OCI-LY7 (cell line): ENCODE data around the gene TEX9. TPM values are rescaled to one million over a fixed set of nuclear protein-coding genes. Genes with fewer than 3 reads are reported as not detected.

ENCODE experiments used
- BruUV-seq: library from RNA; stranded (reverse); fragments of 400-500 nt; replicated peaks from 2 replicates; lab custom pipeline; 2021; lab: Mats Ljungman, UMichigan
- CTCF ChIA-PET: fragments of 300-600 bp; sonication (Branson Sonifier 250); formaldehyde crosslinking; loops from one replicate; lab custom pipeline; 2022; ENCODE audit warnings: antibody characterized with exemption; ENCODE audit not compliant: unreplicated experiment; lab: Charles Lee
- POLR2A ChIA-PET: fragments of 300-600 bp; sonication (Branson Sonifier 250); formaldehyde crosslinking; loops from one replicate; lab custom pipeline; 2022; ENCODE audit warnings: antibody characterized with exemption; lab: Charles Lee
- DNase-seq: peaks from one replicate; pipeline ENCODE4 v3.0.0-alpha.2; 2015; ENCODE audit warnings: low spot score
- H2AFZ ChIP-seq: fragments of 200-600 bp; sonication (generic), shearing (Covaris generic); 2 replicates; pipeline ENCODE4 v1.6.1; 2014; ENCODE audit warnings: mild to moderate bottlenecking, antibody characterized with exemption, low read length, moderate library complexity
- H3K27ac ChIP-seq: fragments of 200-600 bp; sonication (generic); 2 replicates; pipeline ENCODE4 v1.5.1; 2014; ENCODE audit warnings: mixed run types, low read depth, mild to moderate bottlenecking, moderate library complexity, low read length, inconsistent platforms; ENCODE audit not compliant: poor library complexity, severe bottlenecking
- H3K36me3 ChIP-seq: fragments of 200-600 bp; sonication (generic); 2 replicates; pipeline ENCODE4 v1.6.1; 2014; ENCODE audit warnings: mild to moderate bottlenecking, antibody characterized with exemption, low read length, moderate library complexity, mixed read lengths; ENCODE audit not compliant: insufficient read depth
- H3K4me1 ChIP-seq: fragments of 200-600 bp; sonication (generic); 2 replicates; pipeline ENCODE4 v1.5.1; 2014; ENCODE audit warnings: mild to moderate bottlenecking, low read length; ENCODE audit not compliant: insufficient read depth, poor library complexity, severe bottlenecking
- H3K4me2 ChIP-seq: fragments of 200-600 bp; sonication (generic); 2 replicates; pipeline ENCODE4 v1.6.1; 2014; ENCODE audit warnings: mild to moderate bottlenecking, low read length
- H3K4me3 ChIP-seq: fragments of 200-600 bp; sonication (generic); 2 replicates; pipeline ENCODE4 v1.5.1; 2014; ENCODE audit warnings: mild to moderate bottlenecking, low read depth, low read length; ENCODE audit not compliant: poor library complexity, severe bottlenecking
- H3K79me2 ChIP-seq: fragments of 200-600 bp; sonication (generic); 2 replicates; pipeline ENCODE4 v1.6.1; 2016; ENCODE audit warnings: low read depth, mild to moderate bottlenecking, low read length, moderate library complexity, mixed read lengths; ENCODE audit not compliant: insufficient read depth
- H3K9me2 ChIP-seq: fragments of 200-600 bp; sonication (generic); 2 replicates; pipeline ENCODE4 v1.6.1; 2016; ENCODE audit warnings: mild to moderate bottlenecking, low read length, mixed read lengths; ENCODE audit not compliant: insufficient read depth
- H3K9me3 ChIP-seq: fragments of 200-600 bp; sonication (generic); 2 replicates; pipeline ENCODE4 v1.6.1; 2014; ENCODE audit warnings: mild to moderate bottlenecking, mixed run types, low read length, mixed read lengths
- H4K20me1 ChIP-seq: fragments of 200-600 bp; sonication (generic); 2 replicates; pipeline ENCODE4 v1.6.1; 2014; ENCODE audit warnings: mild to moderate bottlenecking, antibody characterized with exemption, low read length, moderate library complexity, mixed read lengths; ENCODE audit not compliant: insufficient read depth
- EZH2phosphoT487 ChIP-seq: fragments of 200-600 bp; sonication (generic); IDR thresholded peaks from 2 replicates; pipeline ENCODE4 v1.6.1; 2018; ENCODE audit warnings: low read depth, borderline replicate concordance, mild to moderate bottlenecking, mixed run types, antibody characterized with exemption, low read length, moderate library complexity, mixed read lengths
- intact Hi-C: fragments of 100-400 bp; cut with micrococcal nuclease; formaldehyde crosslinking; loops from one replicate; pipeline ENCODE4 v1.10.0; 2022; ENCODE audit not compliant: unreplicated experiment
- total RNA-seq, 2 experiments: library from RNA; depleted of rRNA in 1 of 2; stranded (reverse); fragments of >200 nt in 1 of 2; shearing (Covaris generic) in 1 of 2; gene quantifications; 2 replicates each; pipeline ENCODE4 v1.2.3, GENCODE V29; 2014 to 2022
- TF ChIP-seq, protein P1 (sequence below): fragments of 200-600 bp; sonication (generic); conservative IDR thresholded peaks from 2 replicates; pipeline ENCODE4 v1.5.1; 2014; ENCODE audit warnings: mild to moderate bottlenecking, antibody characterized with exemption, low read length, moderate library complexity, mixed read lengths

The TEX9 gene
- total RNA-seq, 2 experiments from 2014 or later, result 20.0 to 44.6 TPM

DNA sequence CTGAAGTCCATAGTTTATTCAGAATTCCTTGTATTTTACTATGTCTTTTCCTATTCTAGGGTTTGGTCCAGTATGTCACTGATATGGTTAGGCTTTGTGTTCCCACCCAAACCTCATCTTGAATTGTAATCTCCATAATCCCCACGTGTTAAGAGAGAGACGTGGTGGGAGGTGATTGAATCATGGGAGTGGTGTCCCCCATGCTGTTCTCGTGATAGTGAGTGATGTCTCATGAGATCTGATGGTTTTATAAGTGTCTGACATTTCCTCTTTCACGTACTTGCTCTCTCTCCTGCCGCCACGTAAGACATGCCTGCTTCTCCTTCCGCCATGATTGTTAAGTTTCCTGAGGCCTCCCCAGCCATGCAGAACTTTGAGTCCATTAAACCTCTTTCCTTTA lies 6.6 kb upstream of the TEX9 start:
- CTCF ChIA-PET, result no interaction called here
- H3K4me3 ChIP-seq, result no peak overlapping the region
- intact Hi-C loops, result no loop called here
- H3K4me2 ChIP-seq, result no peak overlapping the region
- DNase-seq, result no peak
- BruUV-seq, result no TSS peak
- H3K9me2 ChIP-seq, result no peaks in the 10 kb centered on the region
- TF ChIP-seq, protein P1, sequence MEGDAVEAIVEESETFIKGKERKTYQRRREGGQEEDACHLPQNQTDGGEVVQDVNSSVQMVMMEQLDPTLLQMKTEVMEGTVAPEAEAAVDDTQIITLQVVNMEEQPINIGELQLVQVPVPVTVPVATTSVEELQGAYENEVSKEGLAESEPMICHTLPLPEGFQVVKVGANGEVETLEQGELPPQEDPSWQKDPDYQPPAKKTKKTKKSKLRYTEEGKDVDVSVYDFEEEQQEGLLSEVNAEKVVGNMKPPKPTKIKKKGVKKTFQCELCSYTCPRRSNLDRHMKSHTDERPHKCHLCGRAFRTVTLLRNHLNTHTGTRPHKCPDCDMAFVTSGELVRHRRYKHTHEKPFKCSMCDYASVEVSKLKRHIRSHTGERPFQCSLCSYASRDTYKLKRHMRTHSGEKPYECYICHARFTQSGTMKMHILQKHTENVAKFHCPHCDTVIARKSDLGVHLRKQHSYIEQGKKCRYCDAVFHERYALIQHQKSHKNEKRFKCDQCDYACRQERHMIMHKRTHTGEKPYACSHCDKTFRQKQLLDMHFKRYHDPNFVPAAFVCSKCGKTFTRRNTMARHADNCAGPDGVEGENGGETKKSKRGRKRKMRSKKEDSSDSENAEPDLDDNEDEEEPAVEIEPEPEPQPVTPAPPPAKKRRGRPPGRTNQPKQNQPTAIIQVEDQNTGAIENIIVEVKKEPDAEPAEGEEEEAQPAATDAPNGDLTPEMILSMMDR, result no peak
- TF ChIP-seq EZH2phosphoT487, result no peak
- H3K9me3 ChIP-seq, result peaks cover 10% of the 10 kb centered on the region
- H4K20me1 ChIP-seq, result no peaks in the 10 kb centered on the region
- H3K79me2 ChIP-seq, result no peaks in the 10 kb centered on the region
- H3K27ac ChIP-seq, result no peak overlapping the region
- H3K36me3 ChIP-seq, result no peaks in the 10 kb centered on the region; the same call in 1 of the 2 replicates
- no peak overlapping the region for H2AFZ ChIP-seq
- H3K4me1 ChIP-seq, result no peaks in the 10 kb centered on the region
- POLR2A ChIA-PET, result no interaction called here

DNA sequence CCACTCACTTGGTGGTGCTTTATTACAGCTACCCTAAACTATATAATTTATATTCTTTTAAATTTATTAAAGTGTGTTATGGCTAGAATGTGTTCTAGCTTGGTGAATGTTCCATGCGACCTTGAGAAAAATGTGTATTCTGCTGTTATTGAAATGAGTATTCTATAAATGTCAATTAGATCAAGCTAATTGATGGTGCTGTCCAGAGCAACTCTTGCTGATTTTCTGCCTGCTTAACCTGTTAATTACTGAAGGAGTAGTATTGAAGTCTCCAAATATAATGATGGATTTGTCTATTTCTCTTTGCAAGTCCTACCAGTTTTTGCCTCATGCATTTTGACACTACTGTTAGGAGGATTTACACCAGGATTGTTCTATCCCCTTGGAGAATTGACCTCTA lies 3.2 kb upstream of the TEX9 start:
- ChIA-PET POLR2A (interaction anchor here (0.7 to 1.0 kb wide), 2 partner anchors 11 to 107 kb away, joined by 3 read pairs; no protein-coding TSS in a partner anchor), CTCF (no interaction called here)
- intact Hi-C loops, result loop anchor here (10.0 kb wide), 1 partner anchor 243 kb away; no protein-coding TSS in a partner anchor
- H3K79me2 ChIP-seq, result peaks cover 17% of the 10 kb centered on the region
- H4K20me1 ChIP-seq, result no peaks in the 10 kb centered on the region
- peaks cover 10% of the 10 kb centered on the region for H3K9me3 ChIP-seq
- H3K4me3 ChIP-seq, result no peak overlapping the region
- no peak for DNase-seq
- no peak for TF ChIP-seq EZH2phosphoT487
- TF ChIP-seq, protein P1, result no peak
- BruUV-seq, result no TSS peak
- H3K27ac ChIP-seq, result no peak overlapping the region
- H3K4me1 ChIP-seq, result peaks cover 6% of the 10 kb centered on the region
- no peaks in the 10 kb centered on the region for H3K9me2 ChIP-seq
- no peak overlapping the region for H2AFZ ChIP-seq
- no peaks in the 10 kb centered on the region; the same call in 1 of the 2 replicates for H3K36me3 ChIP-seq
- H3K4me2 ChIP-seq, result no peak overlapping the region

DNA sequence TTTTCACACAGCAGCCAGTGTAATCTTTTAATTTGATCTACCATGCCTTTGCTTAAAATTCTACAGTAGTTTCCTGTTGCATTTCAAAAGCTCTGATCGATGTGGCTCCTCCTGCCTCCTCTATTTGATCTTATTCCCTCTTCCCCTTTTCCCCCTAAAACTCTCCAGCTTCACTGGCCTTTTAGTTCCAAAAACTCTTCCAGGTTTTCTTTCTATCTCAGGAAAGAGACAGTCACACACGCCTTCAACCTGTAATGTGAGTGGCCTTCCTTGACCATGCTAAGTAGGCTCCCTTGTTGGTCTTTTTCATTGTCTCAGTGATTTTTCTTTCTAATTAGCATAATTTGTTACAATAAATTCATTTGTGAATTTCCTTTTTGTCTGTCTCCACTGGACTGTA lies 985 bp downstream of the TEX9 start:
- peak overlapping the region; percentile 93 for H3K27ac ChIP-seq
- peak overlapping the region; percentile 88 for H3K4me3 ChIP-seq
- ChIA-PET POLR2A (interaction anchor here (0.6 kb wide), 1 partner anchor 832 kb away, joined by 5 read pairs; no protein-coding TSS in a partner anchor), CTCF (no interaction called here)
- H3K9me2 ChIP-seq, result no peaks in the 10 kb centered on the region
- H2AFZ ChIP-seq, result peak overlapping the region; percentile 82
- peak overlapping the region; percentile 73 for H3K4me2 ChIP-seq
- no peaks in the 10 kb centered on the region; the same call in 1 of the 2 replicates for H3K36me3 ChIP-seq
- TF ChIP-seq, protein P1, result no peak
- TF ChIP-seq EZH2phosphoT487, result no peak
- peaks cover 59% of the 10 kb centered on the region for H3K79me2 ChIP-seq
- intact Hi-C loops, result loop anchor here (5.0 to 10.0 kb wide), 4 partner anchors 61 to 374 kb away; partner anchors contain the start of gene NEDD4
- no peak for DNase-seq
- no peaks in the 10 kb centered on the region for H4K20me1 ChIP-seq
- peaks cover 28% of the 10 kb centered on the region for H3K4me1 ChIP-seq
- BruUV-seq, result no TSS peak
- peaks cover 10% of the 10 kb centered on the region for H3K9me3 ChIP-seq
